ENCODE measurements around the gene LONRF2.

- no peak for TF ChIP-seq CTCF (IDR thresholded peaks at IDR 0.05)
- TF ChIP-seq POLR2AphosphoS5 (IDR thresholded peaks at IDR 0.05), result no peak
- no peak for TF ChIP-seq POLR2A (IDR thresholded peaks at IDR 0.05)
Observed at GRCh38 chr2:100264651-100265050, 57.6 kb downstream of the LONRF2 start.

Measured in upper lobe of left lung (tissue), 4 donors.